Aortic smooth muscle cell (primary cell): Measurements from ENCODE around the gene BMP15. TPM values are rescaled to one million over a fixed set of nuclear protein-coding genes. Genes with fewer than 3 reads are reported as not detected.

Experiments
- total RNA-seq: library from RNA; depleted of rRNA; stranded (reverse); fragments of >200 nt; gene quantifications from 2 replicates; pipeline ENCODE4 v1.2.3, GENCODE V29; 2014

The BMP15 gene
- not detected in 2 replicates for total RNA-seq

DNA sequence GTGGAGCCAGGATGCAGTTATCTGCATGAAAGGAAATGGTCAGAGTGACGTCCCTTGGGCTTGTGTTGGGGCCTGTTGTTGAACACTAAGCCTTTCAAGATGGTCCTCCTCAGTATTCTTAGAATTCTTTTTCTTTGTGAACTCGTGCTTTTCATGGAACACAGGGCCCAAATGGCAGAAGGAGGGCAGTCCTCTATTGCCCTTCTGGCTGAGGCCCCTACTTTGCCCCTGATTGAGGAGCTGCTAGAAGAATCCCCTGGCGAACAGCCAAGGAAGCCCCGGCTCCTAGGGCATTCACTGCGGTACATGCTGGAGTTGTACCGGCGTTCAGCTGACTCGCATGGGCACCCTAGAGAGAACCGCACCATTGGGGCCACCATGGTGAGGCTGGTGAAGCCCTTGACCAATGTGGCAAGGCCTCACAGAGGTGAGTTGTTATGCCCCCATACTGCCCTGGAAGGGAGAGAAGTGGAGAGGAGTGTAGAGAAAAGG lies at the start of gene BMP15:
Gene BMP15, plus strand, starts transcription at position 51 of the 492 bp plus-strand sequence. Its CDS starts 49 bp downstream, at position 100.

Other genes starting within 250 kb of the BMP15 start
- gene SHROOM4, start 96.5 kb upstream of the BMP15 start, total RNA-seq = 2.4 and 3.0 TPM in 2 replicates